Mesothelial cell of epicardium (in vitro differentiated cells): ENCODE measurements around the gene KHDC4. TPM values are rescaled to one million over a fixed set of nuclear protein-coding genes. Genes with fewer than 3 reads are reported as not detected.
"Not testable (repeated sequence)": the region's sequence is repeated elsewhere in the genome, so short reads cannot be mapped to it uniquely, and the experiment has no call there.

Experiments used
- DNase-seq, 2 experiments: peaks; one replicate each; pipeline ENCODE4 v3.0.0; 2021; ENCODE audit warnings: low spot score in 2 of 2; ENCODE audit not compliant: unreplicated experiment in 2 of 2
- H3K27ac Mint-ChIP-seq: 2 replicates; pipeline ENCODE4 v1.8.0; 2021; ENCODE audit warnings: mixed read lengths
- H3K27me3 Mint-ChIP-seq: 2 replicates; pipeline ENCODE4 v1.8.0; 2021; ENCODE audit warnings: low read depth, mixed read lengths
- H3K36me3 Mint-ChIP-seq: 2 replicates; pipeline ENCODE4 v1.8.0; 2021; ENCODE audit warnings: mixed read lengths
- H3K4me1 Mint-ChIP-seq: 2 replicates; pipeline ENCODE4 v1.8.0; 2021; ENCODE audit warnings: mixed read lengths
- H3K4me3 Mint-ChIP-seq: 2 replicates; pipeline ENCODE4 v1.8.0; 2021; ENCODE audit warnings: mild to moderate bottlenecking, moderate library complexity, mixed read lengths
- H3K9me3 Mint-ChIP-seq: 2 replicates; pipeline ENCODE4 v1.8.0; 2021; ENCODE audit warnings: mixed read lengths
- CTCF ChIP-seq: fragments of 200-600 bp; sonication (generic); IDR thresholded peaks from one replicate; pipeline ENCODE4 v1.5.0; 2021; ENCODE audit warnings: antibody characterized with exemption; ENCODE audit not compliant: unreplicated experiment
- total RNA-seq: library from RNA; stranded (reverse); gene quantifications from 3 replicates; pipeline ENCODE4 v1.2.1, GENCODE V29; 2021

The KHDC4 gene
- total RNA-seq, 1 donor from 2014 or later, result 70.1 TPM

DNA sequence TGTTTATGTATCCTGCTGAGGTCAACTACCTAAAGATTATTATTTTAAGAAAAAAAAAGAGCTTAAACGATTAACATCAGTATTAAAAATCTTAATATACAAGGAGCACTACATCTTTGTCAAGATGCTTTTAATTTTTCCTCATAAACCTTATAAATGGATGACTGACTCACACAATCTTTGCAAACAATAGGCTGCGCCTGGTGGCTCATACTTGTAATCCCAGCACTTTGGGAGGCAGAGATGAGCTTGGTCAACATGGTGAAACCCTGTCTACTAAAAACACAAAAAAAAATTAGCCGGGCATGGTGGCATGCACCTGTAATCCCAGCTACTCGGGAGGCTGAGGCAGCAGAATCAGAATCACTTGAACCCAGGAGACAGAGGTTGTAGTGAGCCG, 1.7 kb downstream of the KHDC4 start:
- H3K27me3 Mint-ChIP-seq, result no peaks in the 10 kb centered on the region
- no peaks in the 10 kb centered on the region for H3K9me3 Mint-ChIP-seq
- peak overlapping the region; percentile 43 for H3K4me3 Mint-ChIP-seq
- H3K4me1 Mint-ChIP-seq, result peaks cover 24% of the 10 kb centered on the region
- TF ChIP-seq CTCF, result no peak
- peaks cover 19% of the 10 kb centered on the region for H3K36me3 Mint-ChIP-seq
- DNase-seq, result no peak
- no peak overlapping the region for H3K27ac Mint-ChIP-seq

- Mint-ChIP-seq H3K4me1 (peaks cover 24% of the 10 kb centered on the region), H3K9me3 (no peaks in the 10 kb centered on the region), H3K27me3 (no peaks in the 10 kb centered on the region), H3K36me3 (peaks cover 20% of the 10 kb centered on the region), H3K27ac (no peak overlapping the region), H3K4me3 (peak overlapping the region; percentile 26)
- TF ChIP-seq CTCF, result no peak
- DNase-seq, result no peak
Measured at GRCh38 chr1:155932081-155932480, 2.1 kb downstream of the KHDC4 start.

GRCh38 chr1:155931332-155932038, 2.7 kb downstream of the KHDC4 start:
- H3K27me3 Mint-ChIP-seq, result no peaks in the 10 kb centered on the region
- peaks cover 26% of the 10 kb centered on the region for H3K36me3 Mint-ChIP-seq
- peak overlapping the region; percentile 53 for H3K4me3 Mint-ChIP-seq
- H3K9me3 Mint-ChIP-seq, result no peaks in the 10 kb centered on the region
- H3K4me1 Mint-ChIP-seq, result peaks cover 24% of the 10 kb centered on the region
- TF ChIP-seq CTCF, result no peak
- no peak for DNase-seq
- H3K27ac Mint-ChIP-seq, result peak overlapping the region; percentile 77

- not testable (repeated sequence) for DNase-seq, H3K9me3 Mint-ChIP-seq, H3K27me3 Mint-ChIP-seq
- H3K27ac Mint-ChIP-seq, result peak overlapping the region; percentile 64
- H3K4me3 Mint-ChIP-seq, result peak overlapping the region; percentile 53
- H3K4me1 Mint-ChIP-seq, result peaks cover 24% of the 10 kb centered on the region
- peaks cover 29% of the 10 kb centered on the region for H3K36me3 Mint-ChIP-seq
Measured at GRCh38 chr1:155930725-155931124, 3.5 kb downstream of the KHDC4 start.

- Mint-ChIP-seq H3K4me1 (peaks cover 24% of the 10 kb centered on the region), H3K4me3 (no peak overlapping the region), H3K9me3 (no peaks in the 10 kb centered on the region), H3K27me3 (no peaks in the 10 kb centered on the region), H3K27ac (no peak overlapping the region), H3K36me3 (peaks cover 35% of the 10 kb centered on the region)
- DNase-seq, result no peak
- TF ChIP-seq CTCF, result no peak
Measured at GRCh38 chr1:155929057-155929456, 5.2 kb downstream of the KHDC4 start.

DNA sequence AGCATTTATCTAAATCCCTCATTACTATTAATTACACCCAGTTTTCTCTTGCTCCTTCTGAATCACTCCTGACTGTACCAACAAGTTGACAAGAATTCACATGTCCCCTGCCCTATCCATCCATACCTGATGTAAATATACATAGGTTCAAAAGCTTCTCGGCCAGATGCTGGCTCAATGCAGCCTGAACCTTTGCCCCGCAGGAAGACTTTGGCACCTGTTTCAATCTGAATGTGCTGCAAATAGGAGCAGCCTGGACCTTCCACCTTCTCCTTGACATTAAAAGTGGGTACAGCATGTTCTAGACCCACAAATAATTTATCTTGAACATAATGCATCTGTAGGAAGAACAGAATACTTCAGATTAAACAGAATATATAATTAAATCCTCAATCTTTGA, 8.7 kb downstream of the KHDC4 start:
- H3K27me3 Mint-ChIP-seq, result no peaks in the 10 kb centered on the region
- DNase-seq, result no peak
- H3K27ac Mint-ChIP-seq, result no peak overlapping the region
- H3K4me3 Mint-ChIP-seq, result no peak overlapping the region
- TF ChIP-seq CTCF, result no peak
- H3K4me1 Mint-ChIP-seq, result peaks cover 4% of the 10 kb centered on the region
- H3K36me3 Mint-ChIP-seq, result peaks cover 50% of the 10 kb centered on the region
- H3K9me3 Mint-ChIP-seq, result no peaks in the 10 kb centered on the region
